ENCODE results near the gene C2CD4B. TPM values are rescaled to one million over a fixed set of nuclear protein-coding genes. Genes with fewer than 3 reads are reported as not detected.
A peak's percentile ranks its signal among the peaks of the same experiment; 100 is the strongest.

The C2CD4B gene
- total RNA-seq, 1 experiment from 2014 or later, result 1.3 TPM

DNA sequence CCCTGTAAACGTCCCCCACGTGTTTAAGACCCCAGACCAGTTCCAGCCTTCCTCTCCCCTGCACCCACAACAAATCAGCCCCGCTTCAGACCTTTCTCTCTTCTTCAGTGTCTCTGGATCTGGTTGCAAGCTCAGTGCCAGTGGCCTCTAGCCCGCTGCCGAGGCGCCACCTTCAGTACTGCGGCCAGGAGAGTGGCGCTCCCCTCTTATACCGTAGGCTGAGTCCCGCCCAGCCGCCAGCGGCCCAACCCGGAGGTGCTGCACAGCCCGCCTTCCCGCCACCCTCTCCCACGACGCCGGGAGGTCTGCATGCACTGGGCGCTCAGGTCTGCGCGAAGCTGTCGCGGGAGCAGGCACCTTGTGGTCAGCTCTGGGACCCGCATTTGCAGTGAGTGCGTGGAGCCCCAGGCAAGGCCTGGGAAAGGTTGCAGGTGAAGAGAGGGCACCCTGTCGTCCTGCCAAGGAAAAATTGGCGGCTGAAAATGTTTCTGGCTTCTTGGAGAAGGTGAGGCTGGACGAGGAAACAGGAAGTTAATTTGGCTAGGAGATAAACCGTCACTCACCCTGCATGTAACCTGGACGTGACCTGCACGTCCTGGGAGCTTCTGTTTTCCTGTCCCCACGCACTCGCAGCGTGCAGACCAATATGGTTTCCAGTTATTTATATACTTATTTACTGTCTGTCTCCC lies at the start of gene C2CD4B (continued):
- TF ChIP-seq, protein P1, sequence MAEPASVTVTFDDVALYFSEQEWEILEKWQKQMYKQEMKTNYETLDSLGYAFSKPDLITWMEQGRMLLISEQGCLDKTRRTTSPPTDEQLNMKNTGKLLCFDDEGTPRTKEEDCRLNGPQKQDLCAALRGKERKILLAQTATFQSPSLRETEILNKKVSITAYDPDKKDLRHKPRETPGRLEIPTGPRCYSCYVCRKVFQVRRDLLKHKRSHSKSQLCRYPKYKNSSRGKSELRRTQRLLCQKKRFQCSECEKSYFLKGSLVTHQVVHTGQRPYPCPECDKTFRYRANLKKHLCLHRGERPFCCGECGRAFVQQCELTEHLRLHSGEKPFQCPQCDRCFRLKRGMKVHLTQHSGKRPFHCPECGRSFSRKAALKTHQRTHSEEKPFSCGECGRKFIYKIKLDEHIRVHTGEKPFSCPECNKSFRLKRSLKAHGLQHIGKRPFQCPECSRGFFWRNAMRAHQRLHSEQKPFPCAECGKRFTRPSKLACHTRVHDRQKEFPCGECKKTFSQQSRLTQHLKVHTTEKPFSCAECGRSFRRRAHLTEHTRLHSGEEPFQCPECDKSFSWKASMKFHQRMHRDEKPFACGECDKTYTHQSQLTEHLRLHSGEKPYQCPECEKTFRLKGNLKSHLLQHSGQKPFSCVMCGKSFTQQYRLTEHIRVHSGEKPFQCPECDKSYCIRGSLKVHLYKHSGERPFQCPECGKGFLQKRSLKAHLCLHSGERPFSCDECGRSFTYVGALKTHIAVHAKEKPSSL (CRISPR knock-in tag; conservative IDR thresholded peaks at IDR 0.05), result no peak
- TF ChIP-seq ATF1 (CRISPR knock-in tag; IDR thresholded peaks at IDR 0.05) (0 out of 2 replicates have a peak, but pooled peaks have one; percentile 32), NR2C2 (CRISPR knock-in tag; IDR thresholded peaks at IDR 0.05) (peak; percentile 45; the same call in 1 of the 2 replicates), ZNF396 (CRISPR knock-in tag; IDR thresholded peaks at IDR 0.05; ENCODE audit: borderline replicate concordance) (no peak), ZNF671 (CRISPR knock-in tag; IDR thresholded peaks at IDR 0.05) (no peak), TP53 (CRISPR knock-in tag; IDR thresholded peaks at IDR 0.05) (peak; percentile 59), FOXK1 (CRISPR knock-in tag; IDR thresholded peaks at IDR 0.05) (peak; percentile 73; the same call in 1 of the 2 replicates), ZNF121 (CRISPR knock-in tag; IDR thresholded peaks at IDR 0.05) (0 out of 2 replicates have a peak, but pooled peaks have one; percentile 32), TEAD4 (CRISPR knock-in tag; IDR thresholded peaks at IDR 0.05) (no peak), MYBL2 (CRISPR knock-in tag; IDR thresholded peaks at IDR 0.05) (peak; percentile 46; the same call in 1 of the 2 replicates), OVOL2 (CRISPR knock-in tag; IDR thresholded peaks at IDR 0.05; ENCODE audit: borderline replicate concordance) (no peak), SMAD3 (CRISPR knock-in tag; IDR thresholded peaks at IDR 0.05; ENCODE audit: borderline replicate concordance) (peak; percentile 97), SOX15 (CRISPR knock-in tag; IDR thresholded peaks at IDR 0.05) (no peak), ZNF219 (CRISPR knock-in tag; IDR thresholded peaks at IDR 0.05; ENCODE audit: borderline replicate concordance) (no peak), RORB (CRISPR knock-in tag; IDR thresholded peaks at IDR 0.05) (no peak)
- TF ChIP-seq, protein P2, sequence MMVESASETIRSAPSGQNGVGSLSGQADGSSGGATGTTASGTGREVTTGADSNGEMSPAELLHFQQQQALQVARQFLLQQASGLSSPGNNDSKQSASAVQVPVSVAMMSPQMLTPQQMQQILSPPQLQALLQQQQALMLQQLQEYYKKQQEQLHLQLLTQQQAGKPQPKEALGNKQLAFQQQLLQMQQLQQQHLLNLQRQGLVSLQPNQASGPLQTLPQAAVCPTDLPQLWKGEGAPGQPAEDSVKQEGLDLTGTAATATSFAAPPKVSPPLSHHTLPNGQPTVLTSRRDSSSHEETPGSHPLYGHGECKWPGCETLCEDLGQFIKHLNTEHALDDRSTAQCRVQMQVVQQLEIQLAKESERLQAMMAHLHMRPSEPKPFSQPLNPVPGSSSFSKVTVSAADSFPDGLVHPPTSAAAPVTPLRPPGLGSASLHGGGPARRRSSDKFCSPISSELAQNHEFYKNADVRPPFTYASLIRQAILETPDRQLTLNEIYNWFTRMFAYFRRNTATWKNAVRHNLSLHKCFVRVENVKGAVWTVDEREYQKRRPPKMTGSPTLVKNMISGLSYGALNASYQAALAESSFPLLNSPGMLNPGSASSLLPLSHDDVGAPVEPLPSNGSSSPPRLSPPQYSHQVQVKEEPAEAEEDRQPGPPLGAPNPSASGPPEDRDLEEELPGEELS (CRISPR knock-in tag; IDR thresholded peaks at IDR 0.05), result peak; percentile 85
- TF ChIP-seq, protein P3, sequence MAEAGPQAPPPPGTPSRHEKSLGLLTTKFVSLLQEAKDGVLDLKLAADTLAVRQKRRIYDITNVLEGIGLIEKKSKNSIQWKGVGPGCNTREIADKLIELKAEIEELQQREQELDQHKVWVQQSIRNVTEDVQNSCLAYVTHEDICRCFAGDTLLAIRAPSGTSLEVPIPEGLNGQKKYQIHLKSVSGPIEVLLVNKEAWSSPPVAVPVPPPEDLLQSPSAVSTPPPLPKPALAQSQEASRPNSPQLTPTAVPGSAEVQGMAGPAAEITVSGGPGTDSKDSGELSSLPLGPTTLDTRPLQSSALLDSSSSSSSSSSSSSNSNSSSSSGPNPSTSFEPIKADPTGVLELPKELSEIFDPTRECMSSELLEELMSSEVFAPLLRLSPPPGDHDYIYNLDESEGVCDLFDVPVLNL (CRISPR knock-in tag; IDR thresholded peaks at IDR 0.05; ENCODE audit: borderline replicate concordance, low read depth), result peak; percentile 66; the same call in 1 of the 2 replicates
- TF ChIP-seq, protein P4, sequence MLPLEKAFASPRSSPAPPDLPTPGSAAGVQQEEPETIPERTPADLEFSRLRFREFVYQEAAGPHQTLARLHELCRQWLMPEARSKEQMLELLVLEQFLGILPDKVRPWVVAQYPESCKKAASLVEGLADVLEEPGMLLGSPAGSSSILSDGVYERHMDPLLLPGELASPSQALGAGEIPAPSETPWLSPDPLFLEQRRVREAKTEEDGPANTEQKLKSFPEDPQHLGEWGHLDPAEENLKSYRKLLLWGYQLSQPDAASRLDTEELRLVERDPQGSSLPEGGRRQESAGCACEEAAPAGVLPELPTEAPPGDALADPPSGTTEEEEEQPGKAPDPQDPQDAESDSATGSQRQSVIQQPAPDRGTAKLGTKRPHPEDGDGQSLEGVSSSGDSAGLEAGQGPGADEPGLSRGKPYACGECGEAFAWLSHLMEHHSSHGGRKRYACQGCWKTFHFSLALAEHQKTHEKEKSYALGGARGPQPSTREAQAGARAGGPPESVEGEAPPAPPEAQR (CRISPR knock-in tag; IDR thresholded peaks at IDR 0.05), result no peak
- TF ChIP-seq, protein P5, sequence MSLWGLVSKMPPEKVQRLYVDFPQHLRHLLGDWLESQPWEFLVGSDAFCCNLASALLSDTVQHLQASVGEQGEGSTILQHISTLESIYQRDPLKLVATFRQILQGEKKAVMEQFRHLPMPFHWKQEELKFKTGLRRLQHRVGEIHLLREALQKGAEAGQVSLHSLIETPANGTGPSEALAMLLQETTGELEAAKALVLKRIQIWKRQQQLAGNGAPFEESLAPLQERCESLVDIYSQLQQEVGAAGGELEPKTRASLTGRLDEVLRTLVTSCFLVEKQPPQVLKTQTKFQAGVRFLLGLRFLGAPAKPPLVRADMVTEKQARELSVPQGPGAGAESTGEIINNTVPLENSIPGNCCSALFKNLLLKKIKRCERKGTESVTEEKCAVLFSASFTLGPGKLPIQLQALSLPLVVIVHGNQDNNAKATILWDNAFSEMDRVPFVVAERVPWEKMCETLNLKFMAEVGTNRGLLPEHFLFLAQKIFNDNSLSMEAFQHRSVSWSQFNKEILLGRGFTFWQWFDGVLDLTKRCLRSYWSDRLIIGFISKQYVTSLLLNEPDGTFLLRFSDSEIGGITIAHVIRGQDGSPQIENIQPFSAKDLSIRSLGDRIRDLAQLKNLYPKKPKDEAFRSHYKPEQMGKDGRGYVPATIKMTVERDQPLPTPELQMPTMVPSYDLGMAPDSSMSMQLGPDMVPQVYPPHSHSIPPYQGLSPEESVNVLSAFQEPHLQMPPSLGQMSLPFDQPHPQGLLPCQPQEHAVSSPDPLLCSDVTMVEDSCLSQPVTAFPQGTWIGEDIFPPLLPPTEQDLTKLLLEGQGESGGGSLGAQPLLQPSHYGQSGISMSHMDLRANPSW (CRISPR knock-in tag; conservative IDR thresholded peaks at IDR 0.05; ENCODE audit: low read depth), result no peak
- TF ChIP-seq, protein P6, sequence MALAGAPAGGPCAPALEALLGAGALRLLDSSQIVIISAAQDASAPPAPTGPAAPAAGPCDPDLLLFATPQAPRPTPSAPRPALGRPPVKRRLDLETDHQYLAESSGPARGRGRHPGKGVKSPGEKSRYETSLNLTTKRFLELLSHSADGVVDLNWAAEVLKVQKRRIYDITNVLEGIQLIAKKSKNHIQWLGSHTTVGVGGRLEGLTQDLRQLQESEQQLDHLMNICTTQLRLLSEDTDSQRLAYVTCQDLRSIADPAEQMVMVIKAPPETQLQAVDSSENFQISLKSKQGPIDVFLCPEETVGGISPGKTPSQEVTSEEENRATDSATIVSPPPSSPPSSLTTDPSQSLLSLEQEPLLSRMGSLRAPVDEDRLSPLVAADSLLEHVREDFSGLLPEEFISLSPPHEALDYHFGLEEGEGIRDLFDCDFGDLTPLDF (CRISPR knock-in tag; IDR thresholded peaks at IDR 0.05), result peak; percentile 69; the same call in 1 of the 2 replicates

All from WTC11 (cell line).